Testis (tissue), 3 donors: ENCODE data around the gene IL31RA. TPM values are rescaled to one million over a fixed set of nuclear protein-coding genes. Genes with fewer than 3 reads are reported as not detected.

Experiments
- DNase-seq: peaks from one replicate; pipeline ENCODE4 v3.0.0-alpha.2; 2019
- H3K27ac ChIP-seq, 2 donors: fragments of 200-600 bp; sonication (generic); one replicate each; pipeline ENCODE4 v1.5.1; 2019
- H3K27me3 ChIP-seq: fragments of 200-600 bp; sonication (generic); one replicate; pipeline ENCODE4 v1.5.1; 2019
- H3K36me3 ChIP-seq: fragments of 200-600 bp; sonication (generic); one replicate; pipeline ENCODE4 v1.5.1; 2017; ENCODE audit warnings: low read depth; ENCODE audit errors: missing control alignments
- H3K4me1 ChIP-seq: fragments of 200-600 bp; sonication (generic); one replicate; pipeline ENCODE4 v1.5.1; 2019
- H3K4me3 ChIP-seq, 2 donors: fragments of 200-600 bp; sonication (generic); one replicate each; pipeline ENCODE4 v1.5.1; 2017 to 2019
- H3K9me3 ChIP-seq: fragments of 200-600 bp; sonication (generic); one replicate; pipeline ENCODE4 v1.5.1; 2017
- POLR2A ChIP-seq: fragments of 450-650 bp; IDR thresholded peaks from one replicate; pipeline ENCODE4 v1.6.1; 2017; ENCODE audit warnings: antibody characterized with exemption, mild to moderate bottlenecking, moderate library complexity
- WGBS, 2 donors: methylation state at CpG; one replicate each; pipeline ENCODE4 v1.1.5; 2018; 5-methylcytosine and 5-hydroxymethylcytosine counted together
- intact Hi-C: fragments of 100-400 bp; cut with DNase I; formaldehyde crosslinking; loops from one replicate; pipeline ENCODE4 v1.15.1; 2023; ENCODE audit warnings: low total_unique reads
- polyA plus RNA-seq: library from polyadenylated mRNA; stranded (reverse); fragments of 350-450 nt; fragmentation: Illumina TruSeq; extraction: RNeasy Lipid Tissue Mini Kit (QIAGEN cat#74804); gene quantifications from one replicate; pipeline ENCODE4 v1.2.3, GENCODE V29; 2014; ENCODE audit warnings: low read depth, low replicate concordance; ENCODE audit not compliant: insufficient read depth
- total RNA-seq, 2 donors: library from RNA; depleted of rRNA; stranded (reverse); fragments of >200 nt; gene quantifications; one replicate each; pipeline ENCODE4 v1.2.3, GENCODE V29; 2016
- TF ChIP-seq, protein P1 (sequence below), 3 experiments: fragments of 450-650 bp in 2 of 3; fragments of 200-600 bp in 1 of 3; sonication (generic) in 1 of 3; IDR thresholded peaks; one replicate each; pipeline ENCODE4 v1.5.1; 2016 to 2019; ENCODE audit warnings: antibody characterized with exemption in 3 of 3, mild to moderate bottlenecking in 2 of 3, moderate library complexity in 1 of 3

Gene IL31RA
- total and polyA plus RNA-seq, 3 donors from 2014 or later = 2.7 to 3.9 (median 3.1) TPM

DNA sequence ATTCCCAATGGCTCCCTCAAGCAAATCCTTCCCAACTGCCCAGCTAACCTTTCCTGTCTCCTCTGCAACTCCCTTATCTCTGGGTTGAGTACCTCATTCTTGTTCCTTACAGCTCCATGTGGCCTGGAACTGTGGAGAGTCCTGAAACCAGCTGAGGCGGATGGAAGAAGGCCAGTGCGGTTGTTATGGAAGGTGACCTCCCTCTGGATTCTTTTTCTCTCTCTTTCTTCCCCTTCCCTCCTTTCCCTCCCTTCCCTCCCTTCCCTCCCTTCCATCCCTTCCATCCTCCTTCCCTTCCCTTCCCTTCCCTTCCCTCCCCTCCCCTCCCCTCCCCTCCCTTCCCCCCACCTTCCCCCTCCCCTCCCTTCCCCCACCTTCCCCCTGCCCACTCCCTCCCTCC is 45.1 kb downstream of the IL31RA start:
- intact Hi-C loops = no loop called here
- Histone ChIP-seq H3K27me3 (no peaks in the 10 kb centered on the region), H3K36me3 (no peaks in the 10 kb centered on the region), H3K27ac (no peak overlapping the region), H3K4me1 (no peaks in the 10 kb centered on the region), H3K4me3 (no peak overlapping the region), H3K9me3 (no peaks in the 10 kb centered on the region)
- DNase-seq = no peak
- TF ChIP-seq, protein P1, sequence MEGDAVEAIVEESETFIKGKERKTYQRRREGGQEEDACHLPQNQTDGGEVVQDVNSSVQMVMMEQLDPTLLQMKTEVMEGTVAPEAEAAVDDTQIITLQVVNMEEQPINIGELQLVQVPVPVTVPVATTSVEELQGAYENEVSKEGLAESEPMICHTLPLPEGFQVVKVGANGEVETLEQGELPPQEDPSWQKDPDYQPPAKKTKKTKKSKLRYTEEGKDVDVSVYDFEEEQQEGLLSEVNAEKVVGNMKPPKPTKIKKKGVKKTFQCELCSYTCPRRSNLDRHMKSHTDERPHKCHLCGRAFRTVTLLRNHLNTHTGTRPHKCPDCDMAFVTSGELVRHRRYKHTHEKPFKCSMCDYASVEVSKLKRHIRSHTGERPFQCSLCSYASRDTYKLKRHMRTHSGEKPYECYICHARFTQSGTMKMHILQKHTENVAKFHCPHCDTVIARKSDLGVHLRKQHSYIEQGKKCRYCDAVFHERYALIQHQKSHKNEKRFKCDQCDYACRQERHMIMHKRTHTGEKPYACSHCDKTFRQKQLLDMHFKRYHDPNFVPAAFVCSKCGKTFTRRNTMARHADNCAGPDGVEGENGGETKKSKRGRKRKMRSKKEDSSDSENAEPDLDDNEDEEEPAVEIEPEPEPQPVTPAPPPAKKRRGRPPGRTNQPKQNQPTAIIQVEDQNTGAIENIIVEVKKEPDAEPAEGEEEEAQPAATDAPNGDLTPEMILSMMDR (IDR thresholded peaks at IDR 0.05) = no peak
- 86 to 98% methylated on average over 2 of the region's 2 CpGs for WGBS, 2 donors

- Histone ChIP-seq H3K9me3 (no peaks in the 10 kb centered on the region), H3K4me3 (no peak overlapping the region), H3K4me1 (no peaks in the 10 kb centered on the region), H3K36me3 (no peaks in the 10 kb centered on the region), H3K27ac (no peak overlapping the region), H3K27me3 (no peaks in the 10 kb centered on the region)
- 89% methylated on average over 2 of the region's 2 CpGs; no CpG with 5 or more reads in 1 of the 2 donors for WGBS, 2 donors
- TF ChIP-seq, protein P1 (IDR thresholded peaks at IDR 0.05) = no peak
- no peak for TF ChIP-seq POLR2A
- intact Hi-C loops = no loop called here
- no peak for DNase-seq
Observed at GRCh38 chr5:55896663-55897062, 45.5 kb downstream of the IL31RA start.

- H3K4me1 ChIP-seq = no peaks in the 10 kb centered on the region
- 80 to 84% methylated on average over 8 of the region's 8 CpGs for WGBS, 2 donors
- no peaks in the 10 kb centered on the region for H3K36me3 ChIP-seq
- no peaks in the 10 kb centered on the region for H3K9me3 ChIP-seq
- TF ChIP-seq, protein P1 (IDR thresholded peaks at IDR 0.05) = no peak
- H3K4me3 ChIP-seq = no peak overlapping the region
- no peaks in the 10 kb centered on the region for H3K27me3 ChIP-seq
- intact Hi-C loops = no loop called here
- DNase-seq = no peak
- H3K27ac ChIP-seq = no peak overlapping the region
Observed at GRCh38 chr5:55897206-55897894, 46.2 kb downstream of the IL31RA start.

DNA sequence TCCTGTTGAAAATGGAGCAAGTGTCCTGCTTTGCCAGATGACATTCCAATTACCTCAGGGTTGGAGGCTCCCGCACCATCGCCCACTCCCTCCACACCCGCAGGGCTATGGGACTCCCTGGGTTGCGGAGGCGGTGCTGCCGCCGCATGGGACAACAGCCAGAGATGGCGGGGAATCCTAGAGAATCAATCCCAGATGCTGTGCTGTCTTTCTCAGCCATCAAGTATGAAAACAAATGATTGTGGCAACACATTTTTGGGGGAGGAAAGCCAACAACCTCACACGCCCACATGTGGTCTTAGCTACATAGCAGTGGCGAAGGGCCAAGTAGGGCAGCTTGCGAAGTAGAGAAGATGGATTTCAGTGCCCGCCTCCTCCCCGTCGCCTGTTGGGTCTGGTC is 46.7 kb downstream of the IL31RA start:
- intact Hi-C loops = no loop called here
- Histone ChIP-seq H3K4me1 (no peaks in the 10 kb centered on the region), H3K4me3 (no peak overlapping the region), H3K27me3 (no peaks in the 10 kb centered on the region), H3K36me3 (no peaks in the 10 kb centered on the region), H3K27ac (no peak overlapping the region), H3K9me3 (no peaks in the 10 kb centered on the region)
- TF ChIP-seq, protein P1 (IDR thresholded peaks at IDR 0.05) = no peak
- TF ChIP-seq POLR2A = no peak
- 67 to 78% methylated on average over 9 to 14 of the region's 14 CpGs for WGBS, 2 donors
- DNase-seq = no peak

DNA sequence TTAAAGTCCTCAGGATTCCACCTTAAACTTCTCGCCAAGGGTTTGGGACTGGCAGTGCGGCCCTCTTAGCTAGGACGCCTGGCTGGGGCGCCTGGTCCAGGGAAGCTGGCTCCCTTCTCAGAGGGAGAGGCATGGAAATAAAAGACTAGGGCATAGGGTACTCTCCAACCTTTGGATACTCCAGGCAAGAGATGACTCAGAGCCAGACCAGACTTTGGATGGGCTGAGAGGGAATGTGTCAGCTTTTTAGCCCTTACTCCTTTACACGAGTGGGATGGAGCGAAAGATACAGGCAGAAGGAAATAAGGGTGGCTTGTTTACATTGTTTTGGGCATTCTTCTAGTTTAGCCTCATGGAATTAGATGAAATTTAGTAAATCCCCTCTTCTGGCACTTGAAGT is 48.2 kb downstream of the IL31RA start:
- Histone ChIP-seq H3K36me3 (no peaks in the 10 kb centered on the region), H3K9me3 (no peaks in the 10 kb centered on the region), H3K4me3 (no peak overlapping the region), H3K4me1 (no peaks in the 10 kb centered on the region), H3K27me3 (no peaks in the 10 kb centered on the region), H3K27ac (no peak overlapping the region)
- intact Hi-C loops = no loop called here
- WGBS, 2 donors = 92 to 94% methylated on average over 6 of the region's 6 CpGs
- no peak for DNase-seq
- no peak for TF ChIP-seq POLR2A
- TF ChIP-seq, protein P1 (IDR thresholded peaks at IDR 0.05) = no peak
